Upper lobe of right lung (tissue), 1 donor: ENCODE data around the gene CKS1B. TPM values are rescaled to one million over a fixed set of nuclear protein-coding genes. Genes with fewer than 3 reads are reported as not detected.
A peak's percentile ranks its signal among the peaks of the same experiment; 100 is the strongest.

Experiments
- ATAC-seq: fragments of 200-7000 bp; cut with Tn5 transposase; one replicate; pipeline ENCODE4 v1.9.1; 2020; ENCODE audit warnings: mild to moderate bottlenecking, moderate library complexity
- DNase-seq: peaks from one replicate; pipeline ENCODE4 v3.0.0-alpha.2; 2020
- H3K27ac ChIP-seq: fragments of 200-600 bp; one replicate; pipeline ENCODE4 v1.8.0; 2022
- H3K27me3 ChIP-seq: fragments of 200-600 bp; one replicate; pipeline ENCODE4 v1.8.0; 2022; ENCODE audit warnings: mild to moderate bottlenecking
- H3K36me3 ChIP-seq: fragments of 200-600 bp; one replicate; pipeline ENCODE4 v1.8.0; 2022
- H3K4me1 ChIP-seq: fragments of 200-600 bp; one replicate; pipeline ENCODE4 v1.8.0; 2022
- H3K4me3 ChIP-seq: fragments of 200-600 bp; one replicate; pipeline ENCODE4 v1.8.0; 2022; ENCODE audit warnings: mild to moderate bottlenecking
- H3K9me3 ChIP-seq: fragments of 200-600 bp; one replicate; pipeline ENCODE4 v1.8.0; 2022
- intact Hi-C: fragments of 100-400 bp; cut with DNase I; formaldehyde crosslinking; loops from one replicate; pipeline ENCODE4 v1.11.0; 2022
- total RNA-seq: library from RNA; stranded (reverse); fragmentation: NEBNext Ultra II Directional; extraction: Animal tissue kit (Norgen Biotek cat#: 25700); gene quantifications from one replicate; pipeline ENCODE4 v1.2.1, GENCODE V29; 2021
- TF ChIP-seq, protein P1 (sequence below): fragments of 200-600 bp; IDR thresholded peaks from one replicate; pipeline ENCODE4 v1.8.0; 2022; ENCODE audit warnings: antibody characterized with exemption
- donor health status: DM: no; HTN: yes; CAD: no; lungs with severe emphysema.

CKS1B gene
- total RNA-seq, 1 donor from 2014 or later, result 27.0 TPM

DNA sequence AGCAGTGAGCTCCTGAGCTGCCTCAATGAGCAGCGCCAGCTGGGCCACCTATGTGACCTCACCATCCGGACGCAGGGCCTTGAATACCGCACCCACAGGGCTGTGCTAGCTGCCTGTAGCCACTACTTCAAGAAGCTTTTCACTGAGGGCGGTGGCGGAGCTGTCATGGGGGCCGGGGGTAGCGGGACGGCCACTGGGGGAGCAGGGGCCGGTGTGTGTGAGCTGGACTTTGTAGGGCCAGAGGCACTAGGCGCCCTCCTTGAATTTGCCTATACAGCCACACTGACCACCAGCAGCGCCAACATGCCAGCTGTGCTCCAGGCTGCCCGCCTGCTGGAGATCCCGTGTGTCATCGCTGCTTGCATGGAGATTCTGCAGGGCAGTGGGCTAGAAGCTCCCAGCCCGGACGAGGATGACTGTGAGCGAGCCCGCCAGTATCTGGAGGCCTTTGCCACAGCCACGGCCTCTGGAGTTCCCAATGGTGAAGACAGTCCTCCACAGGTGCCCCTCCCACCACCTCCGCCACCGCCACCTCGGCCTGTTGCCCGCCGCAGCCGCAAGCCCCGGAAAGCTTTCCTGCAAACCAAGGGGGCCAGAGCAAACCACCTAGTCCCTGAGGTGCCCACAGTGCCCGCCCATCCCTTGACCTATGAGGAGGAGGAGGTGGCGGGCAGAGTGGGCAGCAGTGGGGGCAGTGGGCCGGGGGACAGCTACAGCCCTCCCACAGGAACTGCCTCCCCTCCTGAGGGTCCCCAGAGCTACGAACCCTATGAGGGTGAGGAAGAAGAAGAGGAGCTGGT lies 40.4 kb downstream of the CKS1B start:
- no peak for DNase-seq
- Histone ChIP-seq H3K4me3 (no peak overlapping the region), H3K4me1 (peaks cover 64% of the 10 kb centered on the region), H3K27ac (no peak overlapping the region), H3K36me3 (peaks cover 28% of the 10 kb centered on the region), H3K27me3 (no peaks in the 10 kb centered on the region), H3K9me3 (no peaks in the 10 kb centered on the region)
- no peak for ATAC-seq
- intact Hi-C loops, result no loop called here
- TF ChIP-seq, protein P1, sequence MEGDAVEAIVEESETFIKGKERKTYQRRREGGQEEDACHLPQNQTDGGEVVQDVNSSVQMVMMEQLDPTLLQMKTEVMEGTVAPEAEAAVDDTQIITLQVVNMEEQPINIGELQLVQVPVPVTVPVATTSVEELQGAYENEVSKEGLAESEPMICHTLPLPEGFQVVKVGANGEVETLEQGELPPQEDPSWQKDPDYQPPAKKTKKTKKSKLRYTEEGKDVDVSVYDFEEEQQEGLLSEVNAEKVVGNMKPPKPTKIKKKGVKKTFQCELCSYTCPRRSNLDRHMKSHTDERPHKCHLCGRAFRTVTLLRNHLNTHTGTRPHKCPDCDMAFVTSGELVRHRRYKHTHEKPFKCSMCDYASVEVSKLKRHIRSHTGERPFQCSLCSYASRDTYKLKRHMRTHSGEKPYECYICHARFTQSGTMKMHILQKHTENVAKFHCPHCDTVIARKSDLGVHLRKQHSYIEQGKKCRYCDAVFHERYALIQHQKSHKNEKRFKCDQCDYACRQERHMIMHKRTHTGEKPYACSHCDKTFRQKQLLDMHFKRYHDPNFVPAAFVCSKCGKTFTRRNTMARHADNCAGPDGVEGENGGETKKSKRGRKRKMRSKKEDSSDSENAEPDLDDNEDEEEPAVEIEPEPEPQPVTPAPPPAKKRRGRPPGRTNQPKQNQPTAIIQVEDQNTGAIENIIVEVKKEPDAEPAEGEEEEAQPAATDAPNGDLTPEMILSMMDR, result no peak

DNA sequence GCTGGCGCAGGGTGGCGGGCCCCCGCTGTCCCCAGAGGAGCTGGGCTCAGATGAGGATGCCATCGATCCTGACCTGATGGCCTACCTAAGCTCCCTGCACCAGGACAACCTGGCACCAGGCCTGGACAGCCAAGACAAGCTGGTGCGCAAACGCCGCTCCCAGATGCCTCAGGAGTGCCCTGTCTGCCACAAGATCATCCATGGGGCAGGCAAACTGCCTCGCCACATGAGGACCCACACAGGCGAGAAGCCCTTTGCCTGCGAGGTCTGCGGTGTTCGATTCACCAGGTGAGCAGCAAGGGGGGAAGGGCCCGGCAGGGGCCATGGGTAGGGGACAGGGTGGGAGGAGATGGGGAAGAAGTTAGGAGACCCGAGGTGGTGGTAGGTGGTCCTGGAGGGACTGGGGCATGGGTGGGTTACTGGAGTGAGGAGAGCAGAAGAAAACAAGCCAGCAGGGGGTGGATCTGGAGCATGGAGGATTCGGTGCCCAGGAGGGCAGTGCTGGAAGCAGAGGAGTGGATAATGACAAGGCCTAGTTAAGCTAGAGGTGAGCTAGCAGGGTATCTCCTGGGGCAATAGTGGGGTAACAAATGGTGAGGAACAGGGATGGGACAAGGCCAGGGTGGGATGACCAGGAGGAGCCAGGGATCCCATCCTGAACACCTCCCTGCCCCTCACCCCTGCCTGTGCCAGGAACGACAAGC lies 41.2 kb downstream of the CKS1B start:
- H3K4me3 ChIP-seq, result no peak overlapping the region
- H3K27me3 ChIP-seq, result no peaks in the 10 kb centered on the region
- H3K36me3 ChIP-seq, result peaks cover 28% of the 10 kb centered on the region
- H3K9me3 ChIP-seq, result no peaks in the 10 kb centered on the region
- TF ChIP-seq, protein P1, result no peak
- peaks cover 57% of the 10 kb centered on the region for H3K4me1 ChIP-seq
- intact Hi-C loops, result no loop called here
- DNase-seq, result no peak
- ATAC-seq, result no peak
- H3K27ac ChIP-seq, result no peak overlapping the region

DNA sequence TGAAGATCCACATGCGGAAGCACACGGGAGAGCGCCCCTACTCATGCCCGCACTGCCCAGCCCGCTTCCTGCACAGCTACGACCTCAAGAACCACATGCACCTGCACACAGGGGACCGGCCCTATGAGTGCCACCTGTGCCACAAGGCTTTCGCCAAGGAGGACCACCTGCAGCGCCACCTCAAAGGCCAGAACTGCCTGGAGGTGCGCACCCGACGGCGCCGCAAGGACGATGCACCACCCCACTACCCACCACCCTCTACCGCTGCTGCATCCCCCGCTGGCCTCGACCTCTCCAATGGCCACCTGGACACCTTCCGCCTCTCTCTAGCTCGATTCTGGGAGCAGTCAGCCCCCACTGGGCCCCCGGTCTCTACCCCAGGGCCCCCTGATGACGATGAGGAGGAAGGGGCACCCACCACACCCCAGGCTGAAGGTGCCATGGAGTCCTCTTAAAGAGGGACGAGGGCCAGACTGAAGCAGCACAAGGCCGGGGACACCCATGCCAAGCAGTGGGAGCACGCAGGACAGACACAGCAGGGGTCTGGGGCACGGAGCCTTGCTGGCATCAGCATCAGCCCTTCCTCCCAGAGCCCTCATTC lies 41.9 kb downstream of the CKS1B start:
- H3K4me1 ChIP-seq, result peaks cover 50% of the 10 kb centered on the region
- DNase-seq (no peak), ATAC-seq (no peak)
- no peaks in the 10 kb centered on the region for H3K9me3 ChIP-seq
- no peaks in the 10 kb centered on the region for H3K27me3 ChIP-seq
- peak overlapping the region; percentile 76 for H3K27ac ChIP-seq
- intact Hi-C loops, result no loop called here
- TF ChIP-seq, protein P1, result no peak
- peaks cover 28% of the 10 kb centered on the region for H3K36me3 ChIP-seq
- no peak overlapping the region for H3K4me3 ChIP-seq

DNA sequence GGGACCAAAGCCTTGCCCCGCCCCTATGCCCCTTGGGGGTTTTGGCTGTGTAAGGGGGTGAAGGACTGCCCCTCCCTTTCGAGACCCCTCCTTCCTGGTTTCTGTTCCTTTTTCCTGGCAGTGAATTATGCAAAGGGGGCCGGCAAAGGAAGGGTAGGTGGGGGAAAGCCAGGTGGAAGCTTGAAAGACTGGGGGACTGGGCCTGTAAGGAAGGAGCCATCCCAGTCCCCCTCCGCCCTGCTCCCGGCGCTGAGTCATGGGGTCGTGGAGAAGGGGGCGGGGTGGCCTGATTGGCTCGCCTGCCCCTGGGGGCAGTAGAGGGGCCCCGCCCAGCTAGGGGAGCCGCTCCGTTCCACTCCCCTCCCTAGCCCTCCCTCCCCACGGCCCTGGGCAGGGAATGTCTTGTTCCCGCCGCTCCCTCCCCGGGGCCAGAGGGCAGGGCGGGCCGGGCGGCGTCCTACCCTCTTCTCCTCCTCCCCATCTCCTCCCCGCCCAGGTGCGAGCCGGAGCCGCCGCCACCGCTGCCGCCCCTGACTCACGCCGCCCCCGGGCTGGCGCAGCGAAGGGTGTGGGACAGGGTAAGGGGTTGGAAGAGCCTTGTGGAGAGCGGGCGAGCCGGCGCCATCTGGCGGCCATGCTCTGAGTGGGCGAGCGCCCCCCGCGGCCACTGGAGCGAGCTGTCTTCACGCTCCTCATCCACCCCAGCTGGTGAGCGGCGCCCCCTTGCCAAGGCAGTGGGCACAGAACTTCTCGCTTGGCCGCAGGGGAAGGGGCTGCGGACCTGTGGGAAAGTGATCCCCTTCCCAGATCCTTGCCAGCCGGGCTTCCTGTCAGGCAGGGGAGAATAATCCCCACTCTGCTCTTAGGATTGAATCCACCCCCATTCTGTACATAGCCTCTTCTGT lies 42.8 kb downstream of the CKS1B start:
- intact Hi-C loops, result no loop called here
- H3K4me1 ChIP-seq, result peaks cover 41% of the 10 kb centered on the region
- H3K4me3 ChIP-seq, result peak overlapping the region; percentile 47

DNA sequence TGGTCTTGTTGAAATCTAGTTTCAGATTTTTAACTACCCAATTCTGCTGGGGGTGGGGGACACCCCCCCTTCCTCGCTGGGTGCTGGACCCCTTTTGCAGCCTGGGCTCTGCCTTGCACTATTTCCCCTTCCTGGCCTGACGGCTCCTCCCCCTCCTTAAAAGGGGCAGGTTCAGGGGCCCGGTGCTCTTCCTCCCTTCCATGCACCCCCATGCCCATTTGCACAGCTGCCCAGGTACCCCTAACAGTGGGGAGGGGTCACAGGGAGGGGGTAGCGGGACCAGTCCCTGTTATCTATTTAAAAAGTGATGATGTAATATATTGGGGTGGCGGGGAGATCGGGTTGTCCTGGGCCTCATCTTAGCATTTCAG lies 43.5 kb downstream of the CKS1B start:
- Histone ChIP-seq H3K4me3 (peak overlapping the region; percentile 47), H3K9me3 (no peaks in the 10 kb centered on the region), H3K27ac (peak overlapping the region; percentile 76), H3K4me1 (peaks cover 34% of the 10 kb centered on the region), H3K27me3 (no peaks in the 10 kb centered on the region), H3K36me3 (peaks cover 28% of the 10 kb centered on the region)
- DNase-seq (no peak), ATAC-seq (no peak)
- intact Hi-C loops, result no loop called here
- TF ChIP-seq, protein P1, result no peak

More for the DNA sequence above, 42.8 kb downstream of the CKS1B start:
- ATAC-seq, result peak; percentile 94
- no peaks in the 10 kb centered on the region for H3K9me3 ChIP-seq
- H3K27me3 ChIP-seq, result no peaks in the 10 kb centered on the region
- TF ChIP-seq, protein P1, result peak; percentile 98
- DNase-seq, result peak; percentile 96
- H3K27ac ChIP-seq, result peak overlapping the region; percentile 76
- H3K36me3 ChIP-seq, result peaks cover 28% of the 10 kb centered on the region
